Suprapubic skin (tissue), 4 donors: Measurements from ENCODE around the gene CDK5.

Experiments
- CTCF ChIP-seq, 2 donors: fragments of 200-600 bp in 1 of 2; fragments of 450-650 bp in 1 of 2; sonication (generic) in 1 of 2; IDR thresholded peaks; one replicate each; pipeline ENCODE4 v1.5.1; 2016 to 2019; ENCODE audit warnings: antibody characterized with exemption in 2 of 2, mild to moderate bottlenecking in 1 of 2, moderate library complexity in 1 of 2
- POLR2A ChIP-seq, 2 donors: fragments of 450-650 bp; IDR thresholded peaks; one replicate each; pipeline ENCODE4 v1.6.1; 2017; ENCODE audit warnings: antibody characterized with exemption in 2 of 2, mild to moderate bottlenecking in 2 of 2, moderate library complexity in 2 of 2
- POLR2AphosphoS5 ChIP-seq, 3 donors: sonication (generic); formaldehyde crosslinking; IDR thresholded peaks; one replicate each; pipeline ENCODE4 v1.6.1; 2017; ENCODE audit warnings: antibody characterized with exemption in 3 of 3

DNA sequence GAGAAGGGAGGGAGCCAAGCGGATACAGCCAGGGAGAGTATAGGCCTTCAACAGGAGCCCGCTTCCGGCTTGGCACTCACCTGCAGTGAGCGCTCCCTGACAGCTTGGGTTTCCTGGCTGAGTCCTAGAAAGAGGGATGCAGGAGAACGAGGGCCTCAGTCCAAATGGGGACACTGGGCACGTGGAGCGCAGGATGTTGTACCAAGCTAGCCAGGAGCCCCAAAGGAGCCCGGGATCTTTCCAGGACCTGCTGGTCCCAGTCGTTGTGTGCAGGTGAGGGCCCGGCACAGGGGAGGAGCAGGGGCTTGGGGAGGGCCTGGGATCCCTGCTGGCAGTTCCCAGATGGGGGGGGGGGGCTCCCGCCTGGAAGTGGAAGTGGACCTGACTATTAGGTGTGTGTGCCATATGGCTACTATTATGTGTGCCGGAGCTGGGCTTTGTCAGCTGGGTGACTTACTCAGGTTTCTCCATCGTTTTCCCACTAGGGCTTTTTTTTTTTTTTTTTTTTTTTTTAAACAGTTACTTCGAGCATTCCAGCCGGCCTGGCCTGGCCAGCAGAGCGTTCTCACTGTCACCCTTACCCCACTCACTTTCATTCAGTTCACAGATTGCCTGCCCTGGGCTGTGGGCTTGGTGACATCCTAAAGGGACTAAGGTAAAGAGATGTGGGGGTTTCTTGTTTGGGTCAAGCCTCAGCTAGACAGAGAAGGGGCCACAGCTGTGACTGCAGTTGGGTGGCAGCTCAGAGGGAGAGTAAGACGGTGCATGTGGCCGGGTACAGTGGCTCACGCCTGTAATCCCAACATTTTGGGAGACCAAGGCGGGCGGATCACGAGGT lies 32.4 kb upstream of the CDK5 start:
- no peak for TF ChIP-seq CTCF (IDR thresholded peaks at IDR 0.05)
- TF ChIP-seq POLR2AphosphoS5 (IDR thresholded peaks at IDR 0.05) = no peak
- TF ChIP-seq POLR2A (IDR thresholded peaks at IDR 0.05) = no peak
